Measurements from ENCODE around the gene RNF166. TPM values are rescaled to one million over a fixed set of nuclear protein-coding genes. Genes with fewer than 3 reads are reported as not detected.

Gene RNF166
- total and polyA plus RNA-seq, 2 of the 13 experiments (the other 11 are each of a cell fraction or from before 2014, with no cell fraction given) = 21.4 to 23.0 TPM

DNA sequence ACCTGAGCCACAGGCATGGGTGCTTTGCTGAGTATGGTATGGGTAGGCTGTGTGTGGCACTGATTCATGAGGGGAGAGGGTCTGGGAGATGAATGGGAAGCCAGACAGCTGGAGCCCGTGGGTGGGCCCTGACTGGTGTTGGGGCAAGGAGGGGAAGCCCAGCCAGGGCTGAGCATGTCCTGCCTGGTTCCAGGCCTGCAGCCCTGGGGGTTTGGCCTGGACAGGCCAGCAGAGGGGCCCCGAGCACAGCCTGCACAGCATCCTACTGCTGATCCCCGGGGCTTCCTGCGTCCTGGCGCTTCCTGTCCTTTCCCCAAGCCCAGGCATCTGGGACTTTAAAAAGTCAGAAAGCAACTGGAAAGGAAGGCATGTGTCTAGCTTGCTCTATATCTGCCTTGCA is 38.7 kb downstream of the RNF166 start (continued):
- TF ChIP-seq, protein P1, sequence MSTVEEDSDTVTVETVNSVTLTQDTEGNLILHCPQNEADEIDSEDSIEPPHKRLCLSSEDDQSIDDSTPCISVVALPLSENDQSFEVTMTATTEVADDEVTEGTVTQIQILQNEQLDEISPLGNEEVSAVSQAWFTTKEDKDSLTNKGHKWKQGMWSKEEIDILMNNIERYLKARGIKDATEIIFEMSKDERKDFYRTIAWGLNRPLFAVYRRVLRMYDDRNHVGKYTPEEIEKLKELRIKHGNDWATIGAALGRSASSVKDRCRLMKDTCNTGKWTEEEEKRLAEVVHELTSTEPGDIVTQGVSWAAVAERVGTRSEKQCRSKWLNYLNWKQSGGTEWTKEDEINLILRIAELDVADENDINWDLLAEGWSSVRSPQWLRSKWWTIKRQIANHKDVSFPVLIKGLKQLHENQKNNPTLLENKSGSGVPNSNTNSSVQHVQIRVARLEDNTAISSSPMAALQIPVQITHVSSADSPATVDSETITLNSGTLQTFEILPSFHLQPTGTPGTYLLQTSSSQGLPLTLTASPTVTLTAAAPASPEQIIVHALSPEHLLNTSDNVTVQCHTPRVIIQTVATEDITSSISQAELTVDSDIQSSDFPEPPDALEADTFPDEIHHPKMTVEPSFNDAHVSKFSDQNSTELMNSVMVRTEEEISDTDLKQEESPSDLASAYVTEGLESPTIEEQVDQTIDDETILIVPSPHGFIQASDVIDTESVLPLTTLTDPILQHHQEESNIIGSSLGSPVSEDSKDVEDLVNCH (CRISPR knock-in tag; IDR thresholded peaks at IDR 0.05) = no peak
- TF ChIP-seq ZNF562 (CRISPR knock-in tag; IDR thresholded peaks at IDR 0.05; ENCODE audit: borderline replicate concordance) (no peak), ZNF768 (CRISPR knock-in tag; IDR thresholded peaks at IDR 0.05) (peak; percentile 56; the same call in 1 of the 2 replicates), ZNF136 (CRISPR knock-in tag; IDR thresholded peaks at IDR 0.05; ENCODE audit: low read depth) (no peak), ZBTB20 (CRISPR knock-in tag; IDR thresholded peaks at IDR 0.05; ENCODE audit: borderline replicate concordance, low read depth) (no peak), ZNF10 (CRISPR knock-in tag; IDR thresholded peaks at IDR 0.05; ENCODE audit: borderline replicate concordance, low read depth) (no peak), ZNF3 (CRISPR knock-in tag; IDR thresholded peaks at IDR 0.05) (no peak), KLF16 (CRISPR knock-in tag; IDR thresholded peaks at IDR 0.05) (no peak), TOE1 (CRISPR knock-in tag; IDR thresholded peaks at IDR 0.05) (no peak), IRF2 (CRISPR knock-in tag; IDR thresholded peaks at IDR 0.05) (no peak), ZNF446 (CRISPR knock-in tag; IDR thresholded peaks at IDR 0.05) (no peak), ZNF720 (CRISPR knock-in tag; IDR thresholded peaks at IDR 0.05) (no peak), ZNF766 (CRISPR knock-in tag; IDR thresholded peaks at IDR 0.05; ENCODE audit: borderline replicate concordance) (no peak), GATAD2A (CRISPR knock-in tag; IDR thresholded peaks at IDR 0.05) (no peak), JDP2 (CRISPR knock-in tag; IDR thresholded peaks at IDR 0.05; ENCODE audit: borderline replicate concordance) (no peak), RBM22 (optimal IDR thresholded peaks at IDR 0.05; ENCODE audit: low read length) (peak; percentile 22), GFI1 (CRISPR knock-in tag; IDR thresholded peaks at IDR 0.05; ENCODE audit: borderline replicate concordance) (no peak)
- TF ChIP-seq, protein P2, sequence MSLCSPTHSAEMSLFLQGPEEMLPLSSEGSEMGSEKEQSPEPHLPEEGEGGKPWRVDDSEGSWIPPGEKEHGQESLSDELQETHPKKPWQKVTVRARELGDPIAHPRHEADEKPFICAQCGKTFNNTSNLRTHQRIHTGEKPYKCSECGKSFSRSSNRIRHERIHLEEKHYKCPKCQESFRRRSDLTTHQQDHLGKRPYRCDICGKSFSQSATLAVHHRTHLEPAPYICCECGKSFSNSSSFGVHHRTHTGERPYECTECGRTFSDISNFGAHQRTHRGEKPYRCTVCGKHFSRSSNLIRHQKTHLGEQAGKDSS (CRISPR knock-in tag; IDR thresholded peaks at IDR 0.05; ENCODE audit: borderline replicate concordance, low read depth) = no peak
- TF ChIP-seq, protein P3, sequence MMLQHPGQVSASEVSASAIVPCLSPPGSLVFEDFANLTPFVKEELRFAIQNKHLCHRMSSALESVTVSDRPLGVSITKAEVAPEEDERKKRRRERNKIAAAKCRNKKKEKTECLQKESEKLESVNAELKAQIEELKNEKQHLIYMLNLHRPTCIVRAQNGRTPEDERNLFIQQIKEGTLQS (CRISPR knock-in tag; IDR thresholded peaks at IDR 0.05) = no peak
- TF ChIP-seq, protein P4, sequence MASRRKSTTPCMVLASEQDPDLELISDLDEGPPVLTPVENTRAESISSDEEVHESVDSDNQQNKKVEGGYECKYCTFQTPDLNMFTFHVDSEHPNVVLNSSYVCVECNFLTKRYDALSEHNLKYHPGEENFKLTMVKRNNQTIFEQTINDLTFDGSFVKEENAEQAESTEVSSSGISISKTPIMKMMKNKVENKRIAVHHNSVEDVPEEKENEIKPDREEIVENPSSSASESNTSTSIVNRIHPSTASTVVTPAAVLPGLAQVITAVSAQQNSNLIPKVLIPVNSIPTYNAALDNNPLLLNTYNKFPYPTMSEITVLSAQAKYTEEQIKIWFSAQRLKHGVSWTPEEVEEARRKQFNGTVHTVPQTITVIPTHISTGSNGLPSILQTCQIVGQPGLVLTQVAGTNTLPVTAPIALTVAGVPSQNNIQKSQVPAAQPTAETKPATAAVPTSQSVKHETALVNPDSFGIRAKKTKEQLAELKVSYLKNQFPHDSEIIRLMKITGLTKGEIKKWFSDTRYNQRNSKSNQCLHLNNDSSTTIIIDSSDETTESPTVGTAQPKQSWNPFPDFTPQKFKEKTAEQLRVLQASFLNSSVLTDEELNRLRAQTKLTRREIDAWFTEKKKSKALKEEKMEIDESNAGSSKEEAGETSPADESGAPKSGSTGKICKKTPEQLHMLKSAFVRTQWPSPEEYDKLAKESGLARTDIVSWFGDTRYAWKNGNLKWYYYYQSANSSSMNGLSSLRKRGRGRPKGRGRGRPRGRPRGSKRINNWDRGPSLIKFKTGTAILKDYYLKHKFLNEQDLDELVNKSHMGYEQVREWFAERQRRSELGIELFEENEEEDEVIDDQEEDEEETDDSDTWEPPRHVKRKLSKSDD (CRISPR knock-in tag; IDR thresholded peaks at IDR 0.05; ENCODE audit: low read depth) = no peak
- TF ChIP-seq, protein P5, sequence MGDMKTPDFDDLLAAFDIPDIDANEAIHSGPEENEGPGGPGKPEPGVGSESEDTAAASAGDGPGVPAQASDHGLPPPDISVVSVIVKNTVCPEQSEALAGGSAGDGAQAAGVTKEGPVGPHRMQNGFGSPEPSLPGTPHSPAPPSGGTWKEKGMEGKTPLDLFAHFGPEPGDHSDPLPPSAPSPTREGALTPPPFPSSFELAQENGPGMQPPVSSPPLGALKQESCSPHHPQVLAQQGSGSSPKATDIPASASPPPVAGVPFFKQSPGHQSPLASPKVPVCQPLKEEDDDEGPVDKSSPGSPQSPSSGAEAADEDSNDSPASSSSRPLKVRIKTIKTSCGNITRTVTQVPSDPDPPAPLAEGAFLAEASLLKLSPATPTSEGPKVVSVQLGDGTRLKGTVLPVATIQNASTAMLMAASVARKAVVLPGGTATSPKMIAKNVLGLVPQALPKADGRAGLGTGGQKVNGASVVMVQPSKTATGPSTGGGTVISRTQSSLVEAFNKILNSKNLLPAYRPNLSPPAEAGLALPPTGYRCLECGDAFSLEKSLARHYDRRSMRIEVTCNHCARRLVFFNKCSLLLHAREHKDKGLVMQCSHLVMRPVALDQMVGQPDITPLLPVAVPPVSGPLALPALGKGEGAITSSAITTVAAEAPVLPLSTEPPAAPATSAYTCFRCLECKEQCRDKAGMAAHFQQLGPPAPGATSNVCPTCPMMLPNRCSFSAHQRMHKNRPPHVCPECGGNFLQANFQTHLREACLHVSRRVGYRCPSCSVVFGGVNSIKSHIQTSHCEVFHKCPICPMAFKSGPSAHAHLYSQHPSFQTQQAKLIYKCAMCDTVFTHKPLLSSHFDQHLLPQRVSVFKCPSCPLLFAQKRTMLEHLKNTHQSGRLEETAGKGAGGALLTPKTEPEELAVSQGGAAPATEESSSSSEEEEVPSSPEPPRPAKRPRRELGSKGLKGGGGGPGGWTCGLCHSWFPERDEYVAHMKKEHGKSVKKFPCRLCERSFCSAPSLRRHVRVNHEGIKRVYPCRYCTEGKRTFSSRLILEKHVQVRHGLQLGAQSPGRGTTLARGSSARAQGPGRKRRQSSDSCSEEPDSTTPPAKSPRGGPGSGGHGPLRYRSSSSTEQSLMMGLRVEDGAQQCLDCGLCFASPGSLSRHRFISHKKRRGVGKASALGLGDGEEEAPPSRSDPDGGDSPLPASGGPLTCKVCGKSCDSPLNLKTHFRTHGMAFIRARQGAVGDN (CRISPR knock-in tag; IDR thresholded peaks at IDR 0.05) = peak; percentile 36
